ENCODE results near the gene RIOX2.
"Not testable (repeated sequence)": the region's sequence is repeated elsewhere in the genome, so short reads cannot be mapped to it uniquely, and the experiment has no call there.

RIOX2 gene

DNA sequence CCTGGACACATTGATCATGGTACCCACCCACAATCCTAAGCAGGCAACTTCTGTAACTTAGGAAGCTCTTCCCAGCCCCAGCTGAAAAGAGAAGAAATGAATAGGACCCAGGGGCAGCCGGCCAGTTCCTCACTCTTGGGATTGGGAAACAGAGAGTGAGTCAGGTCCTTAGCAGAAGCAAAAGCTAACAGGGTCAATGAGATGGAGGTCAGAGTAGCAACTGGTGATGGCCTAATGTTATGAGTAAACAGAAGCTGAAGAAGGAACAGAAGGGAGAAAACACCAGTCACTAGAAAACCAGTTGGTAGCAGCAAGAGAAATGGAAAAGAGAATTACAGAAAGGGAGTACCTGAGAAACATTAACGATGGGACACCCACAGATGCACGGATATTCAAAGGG, 20.0 kb downstream of the RIOX2 start:
- DNase-seq: no peak

DNA sequence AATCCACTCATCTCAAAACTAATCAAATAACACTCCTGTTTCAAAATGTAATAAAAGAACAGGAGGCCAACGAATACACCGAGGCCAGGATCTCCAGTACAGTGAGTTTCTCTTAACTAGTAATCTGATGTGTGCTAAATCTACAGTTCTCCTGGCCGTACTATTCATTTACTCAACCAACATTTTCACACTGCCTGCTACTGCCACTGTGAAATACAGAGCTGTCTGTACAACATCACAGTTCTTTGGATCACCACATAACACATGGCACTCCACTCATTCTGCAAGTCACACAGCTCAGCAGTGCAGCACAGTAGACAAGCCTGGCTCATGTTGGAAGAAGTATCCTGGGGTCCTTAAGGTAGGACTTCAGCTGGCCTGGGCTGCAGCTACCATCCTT, 21.9 kb downstream of the RIOX2 start:
- no peak for DNase-seq

DNA sequence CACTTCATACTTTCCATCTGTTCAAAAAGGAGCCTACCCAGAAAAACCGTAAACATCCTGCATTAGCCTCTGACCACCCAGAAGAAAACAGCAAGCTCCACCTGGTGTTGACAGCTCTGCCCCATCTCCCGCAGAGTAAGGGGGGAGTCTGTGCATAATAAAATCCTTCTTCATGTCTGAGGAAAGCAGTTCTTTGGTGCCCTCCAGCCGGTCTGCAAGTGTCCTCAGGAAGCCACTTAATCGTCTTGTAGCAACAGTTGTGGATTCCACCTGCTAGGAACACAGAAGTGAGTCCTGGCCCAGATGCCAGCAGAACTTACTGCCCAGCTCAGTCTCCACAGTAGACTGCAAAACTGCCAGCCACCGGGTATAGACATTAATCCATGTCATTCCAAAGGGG, 22.5 kb downstream of the RIOX2 start:
- DNase-seq: no peak

DNA sequence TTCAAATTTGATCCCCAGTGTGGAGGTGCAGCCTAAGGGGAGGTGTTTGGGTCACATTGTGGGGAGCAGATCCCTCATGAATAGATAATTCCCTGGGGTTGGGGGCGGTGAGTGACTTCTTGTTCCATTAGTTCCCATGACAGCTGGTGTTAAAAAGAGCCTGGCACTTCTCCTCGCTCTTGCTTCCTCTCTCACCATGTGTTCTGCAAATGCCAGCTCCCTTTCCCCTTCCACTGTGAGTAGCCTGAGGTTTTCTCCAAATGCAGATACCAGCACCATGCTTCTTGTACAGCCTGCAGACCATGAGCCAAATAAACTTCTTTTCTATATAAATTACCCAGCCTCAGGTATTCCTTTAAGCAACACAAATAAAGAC, 23.1 kb downstream of the RIOX2 start:
- DNase-seq: no peak

DNA sequence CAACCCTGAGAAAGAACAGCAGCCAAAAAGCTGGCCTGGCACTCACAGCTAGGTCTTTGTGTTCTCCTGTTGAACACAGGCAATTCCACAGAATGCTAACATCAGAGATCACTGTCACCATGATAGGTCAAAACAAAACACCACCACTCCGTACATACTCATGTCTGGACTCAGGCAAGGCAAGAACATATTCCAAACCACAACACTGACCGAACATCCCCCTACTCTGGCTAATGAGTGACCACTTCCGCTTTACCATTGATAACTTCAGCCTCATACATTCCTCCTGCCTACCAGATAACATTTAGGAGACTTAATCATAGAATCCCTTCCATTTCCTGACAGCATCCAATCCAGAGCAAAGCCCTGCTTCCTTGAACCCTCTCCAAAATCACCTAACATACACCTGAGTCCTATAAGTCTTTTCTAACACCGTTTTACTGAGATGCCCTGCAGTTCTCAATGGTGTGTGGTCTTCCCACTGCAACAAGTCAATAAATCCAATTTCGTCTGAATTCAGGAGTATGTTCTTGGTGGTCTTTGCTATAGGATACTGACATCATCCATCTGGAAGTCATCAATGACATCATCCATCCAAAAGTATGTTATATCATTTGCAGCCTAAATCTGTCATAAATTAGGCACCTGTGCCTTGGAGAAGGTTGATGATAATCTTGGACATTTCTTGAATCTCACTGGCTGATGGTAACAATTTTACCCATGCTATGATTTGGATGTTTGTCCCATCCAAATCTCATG, 23.7 kb downstream of the RIOX2 start:
- no peak for DNase-seq

DNA sequence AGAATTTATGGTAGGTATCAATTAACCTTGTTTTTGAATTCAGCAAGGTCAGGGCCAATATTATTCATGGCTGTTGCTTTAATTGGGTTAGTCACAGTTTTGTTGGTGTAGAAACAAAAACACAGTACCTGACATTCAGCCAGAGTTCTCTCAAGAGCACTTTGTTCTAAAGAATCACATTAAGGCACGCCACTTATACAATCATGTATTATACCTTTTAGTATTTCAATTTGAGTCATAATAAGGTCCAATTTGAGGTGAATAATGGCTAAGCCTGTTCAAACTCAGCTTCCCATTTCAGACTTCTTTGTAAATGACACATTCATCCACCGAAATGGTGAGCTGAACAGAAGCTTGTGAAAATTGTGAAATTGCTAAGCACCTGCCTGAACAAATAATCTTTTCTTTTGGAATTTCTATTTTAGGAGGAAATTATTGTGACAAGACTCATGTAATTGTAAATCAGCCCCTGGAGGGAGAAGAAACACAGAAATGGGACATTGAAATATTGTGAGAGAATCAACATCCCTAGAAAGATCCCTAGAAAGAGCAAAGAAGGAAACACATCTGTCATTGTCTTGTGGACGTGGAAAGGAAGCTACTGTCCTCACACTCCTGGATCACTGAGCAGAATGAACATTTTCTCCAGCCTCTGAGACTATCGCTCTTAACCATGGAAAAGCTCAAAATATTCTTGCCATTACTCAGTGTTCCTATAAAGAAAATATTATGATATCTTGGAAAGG, 29.3 kb downstream of the RIOX2 start:
- DNase-seq: no peak

DNA sequence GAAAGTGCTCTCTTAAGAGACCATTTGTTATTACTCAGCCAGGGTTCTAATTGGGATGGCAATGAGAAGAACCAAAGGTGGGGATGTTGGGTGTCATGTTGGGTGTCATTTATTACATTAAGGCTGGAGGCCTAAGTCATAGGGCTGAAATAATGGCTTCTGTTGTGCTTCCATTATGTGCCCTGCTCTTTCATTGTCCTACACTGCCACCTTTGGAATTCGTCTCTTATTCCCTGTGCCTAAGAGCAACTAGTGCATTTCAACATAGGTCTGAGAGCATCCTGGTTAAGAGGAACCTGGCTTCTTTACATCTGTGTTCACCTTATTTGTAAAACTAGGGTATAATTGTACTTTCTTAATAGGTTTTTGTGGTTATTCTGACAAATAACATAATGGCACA, 32.2 kb downstream of the RIOX2 start:
- no peak for DNase-seq

DNA sequence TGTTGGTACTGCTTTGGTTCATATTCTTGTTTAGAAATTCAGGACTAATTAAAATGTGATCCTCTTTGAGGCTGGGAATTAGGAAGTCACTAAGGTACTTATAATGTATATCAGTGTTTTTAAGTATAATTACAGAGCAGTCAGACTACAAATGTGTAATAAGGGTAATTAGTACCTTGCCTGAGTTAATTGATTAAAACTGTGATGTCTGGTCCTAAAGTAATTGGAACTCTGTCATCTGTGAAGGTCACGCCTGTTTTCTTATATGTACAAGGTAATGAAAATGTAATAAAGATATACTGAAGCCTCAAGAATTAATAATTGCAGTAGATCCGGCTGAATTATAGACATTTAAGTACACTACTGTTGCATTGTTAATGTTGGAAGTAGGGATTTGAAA, 32.8 kb downstream of the RIOX2 start:
- no peak for DNase-seq

DNA sequence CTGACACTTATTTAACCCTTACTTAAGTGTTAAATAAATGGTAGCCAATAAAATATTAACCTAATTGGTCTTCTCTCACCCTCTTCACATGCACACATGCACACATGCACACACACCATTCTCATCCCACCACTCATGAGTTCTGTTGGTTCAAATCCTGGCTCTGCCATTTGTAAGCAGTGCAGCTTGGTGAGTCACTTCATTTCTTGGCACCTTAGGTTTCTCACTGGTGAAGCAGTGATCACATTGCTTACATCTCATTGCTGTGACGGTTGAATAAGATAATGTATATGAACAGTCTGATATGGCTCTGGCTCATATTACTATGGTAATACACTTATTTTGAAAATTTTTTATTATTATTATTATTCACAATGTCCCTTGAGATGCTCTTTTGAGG, 33.8 kb downstream of the RIOX2 start:
- no peak for DNase-seq

DNA sequence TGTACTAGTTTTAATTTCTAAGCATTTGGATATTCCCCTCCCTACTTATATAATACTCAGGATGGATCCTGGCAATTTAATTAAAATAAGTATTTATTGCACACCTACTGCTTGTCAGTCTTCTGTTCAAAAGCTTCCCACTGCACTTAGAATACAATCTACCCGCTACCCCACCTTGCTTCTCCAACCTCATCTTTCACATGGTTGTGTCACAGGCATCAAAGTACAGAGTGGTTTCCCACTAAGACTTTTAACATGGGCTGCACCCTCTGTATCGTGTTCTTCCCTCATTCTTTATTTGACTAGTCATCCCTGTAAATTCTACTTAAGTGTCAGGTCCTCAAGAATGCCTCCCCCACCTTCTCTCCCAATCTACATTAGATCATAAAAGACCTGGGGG, 35.0 kb downstream of the RIOX2 start:
- no peak for DNase-seq

DNA sequence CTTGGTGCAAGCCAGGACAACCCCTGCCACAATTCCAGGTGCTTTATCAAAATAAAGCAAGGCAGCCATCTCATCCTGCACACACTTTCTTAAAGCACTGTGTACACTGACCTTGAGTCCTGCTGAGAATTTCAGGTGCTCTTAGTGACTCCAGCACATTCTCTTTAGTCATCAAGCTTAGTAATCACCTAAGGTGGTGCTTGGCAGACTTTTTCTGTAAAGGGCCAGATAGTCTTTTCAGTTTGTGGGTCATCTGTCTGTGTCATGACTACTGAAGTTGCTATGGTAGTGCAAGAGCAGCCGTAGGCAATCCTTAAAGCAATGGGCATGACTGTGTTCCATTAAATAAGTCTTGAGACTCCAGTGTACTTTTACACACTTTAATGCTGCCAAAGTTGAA, 36.4 kb downstream of the RIOX2 start:
- no peak for DNase-seq

DNA sequence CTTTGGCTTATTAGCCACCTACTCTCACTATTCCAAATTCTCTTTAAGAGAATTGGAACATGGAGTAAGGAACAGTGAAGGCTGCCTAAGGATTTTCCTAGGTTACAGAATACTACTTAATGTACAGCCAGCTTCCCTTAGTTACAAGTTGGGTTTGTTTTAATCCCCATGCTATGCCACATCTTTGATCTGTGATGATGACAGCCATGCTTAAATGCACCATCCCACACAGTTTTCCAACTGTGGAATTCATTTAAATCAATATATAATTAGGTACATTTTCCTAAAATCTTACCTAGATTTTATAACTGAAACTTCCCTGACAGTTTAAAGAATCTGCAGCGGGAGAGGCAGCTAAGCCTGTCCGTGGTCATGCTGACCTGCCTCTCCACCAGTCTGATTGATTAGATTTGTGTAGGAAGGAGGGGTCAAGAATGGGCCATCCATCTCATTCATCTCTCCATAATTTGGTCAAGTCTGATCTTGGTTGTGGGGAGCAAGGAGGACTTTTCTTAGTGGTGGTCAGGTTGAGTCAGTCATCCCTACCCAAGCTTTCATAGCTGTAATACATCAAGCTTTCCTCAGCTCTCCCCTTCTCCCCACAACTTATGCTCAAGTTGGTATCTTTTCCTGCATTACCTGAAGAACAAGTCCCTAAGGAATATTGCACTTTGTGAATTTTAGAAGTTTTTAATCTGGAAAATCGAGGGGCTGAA, 37.1 kb downstream of the RIOX2 start:
- no peak for DNase-seq

DNA sequence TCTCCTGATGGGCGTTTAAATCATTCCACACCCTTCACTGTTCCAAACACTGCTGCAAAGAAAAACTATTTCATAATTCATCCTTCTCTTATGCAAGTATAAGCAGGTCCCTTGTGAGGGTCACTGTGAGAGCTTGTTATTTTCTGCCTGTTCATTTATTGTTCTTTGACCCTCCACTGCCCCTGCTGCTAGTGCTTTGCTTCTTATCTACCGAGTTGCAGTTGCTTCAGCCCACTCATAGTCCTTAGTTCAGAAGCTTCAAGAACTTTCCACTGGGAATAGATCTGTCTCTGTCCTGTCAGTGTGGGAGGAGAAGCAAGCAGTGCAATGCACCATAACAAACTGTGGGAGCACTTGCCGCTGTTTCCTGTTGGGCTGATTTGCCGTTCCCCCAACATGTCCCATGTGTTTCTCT, 39.8 kb downstream of the RIOX2 start:
- no peak for DNase-seq

DNA sequence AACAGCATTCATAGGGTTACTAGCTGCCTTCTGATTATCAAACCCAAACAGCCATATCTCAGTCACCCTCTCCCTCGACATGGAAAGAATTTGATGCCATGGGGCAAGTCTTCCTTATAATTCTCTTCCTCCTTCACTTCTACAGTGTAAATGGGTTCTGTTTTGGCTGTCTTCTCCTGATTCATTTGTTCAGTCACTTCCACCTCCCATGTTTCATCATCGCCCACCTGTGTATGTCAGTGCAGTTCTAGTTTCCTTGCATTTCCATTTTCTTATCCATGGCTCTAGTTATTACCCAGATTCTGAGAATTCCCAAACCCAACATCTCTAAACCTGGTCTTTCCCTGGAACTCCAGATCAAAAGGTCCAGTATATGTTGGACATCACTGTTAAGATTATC, 41.0 kb downstream of the RIOX2 start:
- no peak for DNase-seq

DNA sequence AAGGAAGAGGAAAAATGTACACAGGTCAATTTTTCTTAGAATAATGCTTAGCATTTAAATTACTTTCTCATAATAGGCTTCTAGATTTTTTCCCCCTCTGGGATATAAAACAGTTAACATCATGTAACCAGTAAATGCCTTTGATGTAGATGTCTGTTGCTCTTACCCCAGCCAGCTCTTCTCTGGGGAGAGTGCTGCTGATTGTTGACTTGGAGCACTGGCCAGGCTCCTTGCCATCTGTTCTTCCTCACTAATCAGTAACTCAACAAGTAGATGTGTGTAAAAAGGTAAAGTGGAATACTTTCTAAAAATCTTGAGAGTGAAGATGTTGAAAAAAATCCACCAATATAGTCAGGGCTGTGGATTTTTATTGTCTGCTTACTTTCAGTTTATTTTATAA, 42.2 kb downstream of the RIOX2 start:
- no peak for DNase-seq

DNA sequence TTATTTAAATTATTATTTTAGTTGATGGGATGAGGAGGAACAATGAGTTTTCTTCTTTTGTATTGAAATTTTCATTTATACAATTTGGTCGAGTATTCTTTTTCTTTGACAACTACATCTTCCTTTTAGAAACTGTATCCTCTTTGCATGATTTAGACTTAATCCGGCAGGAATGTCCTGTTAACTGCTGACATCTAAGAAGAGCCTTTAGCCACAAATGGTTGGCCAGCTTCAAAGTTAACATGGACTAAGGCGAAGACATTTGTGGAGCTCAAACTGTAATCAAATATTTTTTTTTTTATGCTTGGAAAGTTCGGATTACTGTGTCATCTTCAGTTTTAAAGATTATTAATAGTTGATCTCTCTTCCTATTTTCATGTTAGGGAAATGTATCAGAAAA, 43.2 kb downstream of the RIOX2 start:
- no peak for DNase-seq

DNA sequence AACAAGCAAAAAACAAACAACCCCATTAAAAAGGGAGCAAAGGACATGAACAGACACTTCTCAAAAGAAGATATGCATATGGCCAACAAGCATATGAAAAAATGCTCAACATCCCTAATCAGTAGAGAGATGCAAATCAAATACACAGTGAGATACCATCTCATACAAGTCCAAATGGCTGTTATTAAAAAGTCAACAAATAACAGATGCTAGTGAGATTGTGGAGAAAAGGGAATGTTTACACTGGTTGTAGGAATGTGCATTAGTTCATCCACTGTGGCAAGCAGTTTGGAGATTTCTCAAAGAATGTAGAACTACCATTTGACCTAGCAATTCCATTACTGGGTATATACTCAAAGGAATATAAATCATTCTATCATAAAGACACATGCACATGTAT, 44.5 kb downstream of the RIOX2 start:
- no peak for DNase-seq

DNA sequence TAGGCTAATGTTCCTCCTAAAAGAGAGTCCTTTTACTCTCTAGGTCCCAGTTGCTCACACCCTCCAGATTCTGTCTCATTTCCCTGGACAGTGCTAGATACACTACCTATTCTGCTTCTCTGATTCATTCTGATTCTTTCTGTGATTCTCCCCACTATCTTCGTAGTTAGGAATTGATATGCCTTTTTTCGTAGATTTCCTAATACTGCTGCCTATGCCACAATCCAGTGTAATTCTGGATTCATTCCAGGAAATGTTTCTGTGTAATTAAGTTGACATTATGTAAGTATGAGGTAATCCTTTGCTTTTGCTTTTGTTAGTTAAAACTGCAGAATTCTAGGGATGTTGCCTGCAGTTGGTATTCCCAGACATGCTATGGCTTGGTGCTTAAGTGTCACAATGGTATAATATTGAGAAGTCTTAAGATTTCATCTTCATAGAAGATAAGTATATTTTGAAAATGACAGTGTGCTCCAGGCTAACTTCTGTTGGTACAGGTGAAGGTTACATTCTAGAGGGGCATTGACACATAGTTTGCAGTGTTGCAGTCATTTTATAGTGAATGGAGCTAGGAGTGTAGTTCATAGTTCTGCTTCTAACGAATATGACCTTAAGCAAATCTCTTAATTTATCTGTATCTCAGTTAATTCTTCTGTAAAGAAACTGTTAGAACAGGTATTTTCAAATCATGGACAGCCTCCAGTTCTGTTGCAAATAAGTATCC, 54.3 kb downstream of the RIOX2 start:
- DNase-seq: no peak

DNA sequence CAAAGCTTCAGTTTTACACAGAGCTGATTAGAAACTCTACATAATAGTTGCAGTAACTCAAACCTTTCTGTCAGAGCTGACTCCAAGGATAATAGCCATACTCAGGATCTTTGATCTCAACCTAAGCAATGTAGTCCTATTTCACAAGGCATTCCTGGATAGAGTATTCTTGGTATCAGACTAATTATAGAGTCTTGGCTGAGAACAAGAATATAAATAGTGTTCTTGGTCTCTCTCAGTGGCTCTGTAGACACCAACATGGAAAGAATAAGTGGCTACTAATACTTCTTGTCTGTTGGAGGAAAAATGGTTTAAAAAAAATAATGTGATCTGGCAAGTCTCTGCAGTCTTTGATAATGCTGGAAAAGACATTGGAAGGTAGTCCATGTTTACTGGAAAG, 55.7 kb downstream of the RIOX2 start:
- no peak for DNase-seq

DNA sequence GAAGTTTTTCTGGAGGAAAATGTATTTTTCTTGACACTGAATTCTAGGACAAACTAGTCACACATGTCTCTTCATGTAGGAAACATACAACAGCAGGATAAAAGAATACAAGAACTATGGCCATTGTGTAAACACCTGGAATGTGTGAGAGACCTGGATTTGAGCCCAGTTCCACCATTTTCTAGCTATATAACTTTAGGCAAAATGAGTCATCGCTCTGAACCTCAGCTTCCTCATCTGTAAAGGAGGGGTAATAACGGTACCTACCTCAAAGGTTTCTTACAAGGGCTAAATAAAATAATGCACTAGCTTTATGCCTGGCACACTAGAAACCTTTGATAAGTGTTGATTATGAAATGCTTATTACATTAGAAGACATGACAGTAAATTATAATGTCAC, 57.8 kb downstream of the RIOX2 start:
- DNase-seq: no peak

DNA sequence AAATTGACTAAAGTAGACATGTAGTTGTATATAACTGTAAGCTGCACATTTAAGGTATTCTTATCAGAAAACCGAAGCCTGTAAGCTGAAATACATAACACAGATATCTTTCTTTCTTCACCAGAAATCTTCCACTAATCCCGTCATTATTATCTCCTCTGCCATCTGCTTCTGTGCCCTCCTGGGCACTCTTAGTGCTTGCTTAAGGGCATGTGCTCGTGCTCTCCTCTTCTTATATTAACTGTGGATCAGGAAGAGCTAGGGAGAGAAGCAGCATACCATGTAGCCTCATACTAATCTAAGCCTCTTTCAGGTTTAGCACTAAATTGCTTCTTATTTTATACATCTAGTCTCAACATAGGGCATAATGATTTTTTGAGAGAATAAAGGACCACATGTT, 60.8 kb downstream of the RIOX2 start:
- DNase-seq: no peak

DNA sequence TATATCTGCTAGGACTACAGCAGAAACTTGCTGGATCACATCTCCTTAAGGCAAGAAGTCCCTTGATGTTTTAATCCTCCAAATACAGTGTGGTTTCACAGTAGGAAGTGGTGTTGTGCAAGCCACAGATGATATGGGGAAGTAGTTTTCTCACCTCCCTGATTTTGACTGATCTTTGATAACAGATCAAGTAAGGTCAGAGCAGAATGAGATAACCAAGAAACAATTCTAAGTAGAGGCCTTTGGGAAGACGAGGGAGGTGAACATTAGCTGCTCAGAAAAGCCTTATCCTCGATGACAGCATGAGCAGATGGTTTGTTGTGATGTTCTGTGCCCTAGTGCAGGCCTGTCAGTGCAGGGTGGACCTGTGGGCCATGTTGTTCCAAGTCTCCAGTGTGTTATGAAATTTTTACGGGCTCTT, 61.3 kb downstream of the RIOX2 start:
- DNase-seq: no peak

DNA sequence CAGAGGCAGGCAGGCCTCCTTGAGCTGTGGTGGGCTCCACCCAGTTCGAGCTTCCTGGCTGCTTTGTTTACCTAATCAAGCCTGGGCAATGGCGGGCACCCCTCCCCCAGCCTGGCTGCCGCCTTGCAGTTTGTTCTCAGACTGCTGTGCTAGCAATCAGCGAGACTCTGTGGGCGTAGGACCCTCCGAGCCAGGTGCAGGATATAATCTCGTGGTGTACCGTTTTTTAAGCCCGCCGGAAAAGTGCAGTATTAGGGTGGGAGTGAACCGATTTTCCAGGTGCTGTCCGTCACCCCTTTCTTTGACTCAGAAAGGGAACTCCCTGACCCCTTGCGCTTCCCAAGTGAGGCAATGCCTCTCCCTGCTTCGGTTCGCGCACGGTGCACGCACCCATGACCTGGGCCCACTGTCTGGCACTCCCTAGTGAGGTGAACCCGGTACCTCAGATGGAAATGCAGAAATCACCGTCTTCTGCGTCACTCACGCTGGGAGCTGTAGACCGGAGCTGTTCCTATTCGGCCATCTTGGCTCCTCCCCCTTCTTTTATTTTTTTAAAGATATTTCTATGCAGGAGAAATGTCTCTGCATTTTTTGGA, 61.9 kb downstream of the RIOX2 start:
- not testable (repeated sequence) for DNase-seq
